ENCODE data around the gene TRPV4. TPM values are rescaled to one million over a fixed set of nuclear protein-coding genes. Genes with fewer than 3 reads are reported as not detected.

TRPV4 gene
- total RNA-seq, 1 experiment from 2014 or later, result 2.9 TPM

GRCh38 chr12:109858764-109859163 lies 25.6 kb upstream of the TRPV4 start:
- no peaks in the 10 kb centered on the region for H3K27me3 Mint-ChIP-seq (ENCODE audit: low read depth)
- DNase-seq (ENCODE audit: low spot score) (no peak), ATAC-seq (no peak)
- H3K27ac Mint-ChIP-seq, result no peak overlapping the region
- H3K4me3 Mint-ChIP-seq, result no peak overlapping the region
- TF ChIP-seq NFYB (CRISPR knock-in tag; conservative IDR thresholded peaks at IDR 0.05; ENCODE audit: low read depth) (no peak), ZNF396 (CRISPR knock-in tag; IDR thresholded peaks at IDR 0.05; ENCODE audit: borderline replicate concordance) (no peak), SMAD4 (CRISPR knock-in tag; IDR thresholded peaks at IDR 0.05) (no peak), FOXP1 (CRISPR knock-in tag; IDR thresholded peaks at IDR 0.05; ENCODE audit: borderline replicate concordance) (no peak), TCF7 (CRISPR knock-in tag; IDR thresholded peaks at IDR 0.05; ENCODE audit: low read depth) (no peak), USF2 (CRISPR knock-in tag; IDR thresholded peaks at IDR 0.05) (no peak), NR1H2 (CRISPR knock-in tag; IDR thresholded peaks at IDR 0.05) (no peak), ETV6 (CRISPR knock-in tag; IDR thresholded peaks at IDR 0.05) (no peak), JAZF1 (CRISPR knock-in tag; IDR thresholded peaks at IDR 0.05) (no peak)
- ChIA-PET POLR2A (interaction anchor here (0.7 kb wide), 1 partner anchor 13 kb away, joined by 3 read pairs; no protein-coding TSS in a partner anchor), CTCF (interaction anchor here (1.1 to 1.2 kb wide), 2 partner anchors 8 to 13 kb away, joined by 5 to 6 read pairs; no protein-coding TSS in a partner anchor)
- peaks cover 3% of the 10 kb centered on the region; the same call in 1 of the 2 replicates for H3K36me3 Mint-ChIP-seq
- H3K9me3 Mint-ChIP-seq, result no peaks in the 10 kb centered on the region
- H3K4me1 Mint-ChIP-seq, result peaks cover under 1% of the 10 kb centered on the region; the same call in 1 of the 2 replicates

- no peak for ATAC-seq
- POLR2A ChIA-PET, result no interaction called here
- H3K9me3 Mint-ChIP-seq, result no peaks in the 10 kb centered on the region
- no peaks in the 10 kb centered on the region for H3K27me3 Mint-ChIP-seq (ENCODE audit: low read depth)
- no peaks in the 10 kb centered on the region for H3K4me1 Mint-ChIP-seq
- peaks cover 3% of the 10 kb centered on the region; the same call in 1 of the 2 replicates for H3K36me3 Mint-ChIP-seq
- no peak for DNase-seq (ENCODE audit: low spot score)
- TF ChIP-seq TP53 (CRISPR knock-in tag; IDR thresholded peaks at IDR 0.05) (no peak), GABPB1 (CRISPR knock-in tag; IDR thresholded peaks at IDR 0.05) (no peak), ATF2 (CRISPR knock-in tag; IDR thresholded peaks at IDR 0.05; ENCODE audit: borderline replicate concordance, low read depth) (no peak), CBFB (CRISPR knock-in tag; IDR thresholded peaks at IDR 0.05; ENCODE audit: low read depth) (no peak), IRF1 (CRISPR knock-in tag; IDR thresholded peaks at IDR 0.05) (no peak), ZNF281 (CRISPR knock-in tag; IDR thresholded peaks at IDR 0.05) (no peak), TEAD1 (CRISPR knock-in tag; IDR thresholded peaks at IDR 0.05) (no peak), FOXP1 (CRISPR knock-in tag; IDR thresholded peaks at IDR 0.05; ENCODE audit: borderline replicate concordance) (no peak), ZNF423 (CRISPR knock-in tag; IDR thresholded peaks at IDR 0.05) (no peak), MXD4 (CRISPR knock-in tag; IDR thresholded peaks at IDR 0.05; ENCODE audit: borderline replicate concordance) (no peak), IRF2 (CRISPR knock-in tag; IDR thresholded peaks at IDR 0.05; ENCODE audit: borderline replicate concordance, low read depth) (no peak), PREB (CRISPR knock-in tag; IDR thresholded peaks at IDR 0.05; ENCODE audit: borderline replicate concordance) (no peak)
- CTCF ChIA-PET, result interaction anchor here (1.2 to 1.3 kb wide), 2 partner anchors 12 to 43 kb away, joined by 3 to 6 read pairs; no protein-coding TSS in a partner anchor
- no peak overlapping the region for H3K4me3 Mint-ChIP-seq
- H3K27ac Mint-ChIP-seq, result no peak overlapping the region
These were observed 24.5 kb upstream of the TRPV4 start for GRCh38 chr12:109857715-109858114.
